Measurements from ENCODE around the gene CUEDC1.
A peak's percentile ranks its signal among the peaks of the same experiment; 100 is the strongest.

The CUEDC1 gene

GRCh38 chr17:57892820-57893595 is 62.2 kb downstream of the CUEDC1 start:
- peak; percentile 77 for DNase-seq

GRCh38 chr17:57892146-57892819 is 62.9 kb downstream of the CUEDC1 start:
- no peak for DNase-seq

DNA sequence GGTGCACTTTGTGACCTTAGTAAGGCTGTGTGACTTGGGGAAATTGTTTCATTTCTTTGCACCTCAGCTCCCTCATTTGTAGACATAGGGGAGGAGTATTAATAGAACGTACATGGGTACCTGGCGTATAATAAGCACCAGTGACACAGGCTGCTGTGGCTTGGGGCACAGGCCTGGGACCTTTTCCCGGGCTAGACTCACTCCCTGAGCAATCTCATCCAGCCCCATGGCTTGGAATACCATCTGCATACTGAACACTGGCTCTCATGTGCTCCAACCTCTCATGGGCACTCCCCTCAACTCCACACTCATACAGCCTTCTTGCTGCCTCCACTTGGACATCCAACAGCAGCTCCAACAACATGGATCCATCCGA is 64.4 kb downstream of the CUEDC1 start:
- DNase-seq, result no peak

GRCh38 chr17:57889892-57890856 is 65.0 kb downstream of the CUEDC1 start:
- no peak for DNase-seq

DNA sequence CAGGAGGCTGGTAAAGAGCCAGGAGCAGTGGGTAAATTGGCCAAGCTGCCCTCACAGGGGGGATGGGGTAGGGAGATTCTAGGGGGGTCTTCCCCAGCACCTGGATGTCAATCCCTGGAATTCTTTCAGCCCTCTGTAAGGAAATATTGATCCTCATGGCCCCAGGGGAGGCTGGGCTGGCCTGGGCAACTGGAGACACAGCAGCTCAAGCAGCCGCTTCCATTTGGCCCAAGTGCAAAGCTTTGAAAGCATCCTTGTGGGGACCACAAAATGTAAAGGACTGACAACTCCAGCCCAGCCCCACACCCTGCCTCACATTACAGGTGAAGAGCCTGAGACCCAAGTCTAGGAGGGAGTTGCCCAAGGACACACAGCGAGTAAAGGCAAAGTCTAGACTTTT is 66.0 kb downstream of the CUEDC1 start:
- no peak for DNase-seq

DNA sequence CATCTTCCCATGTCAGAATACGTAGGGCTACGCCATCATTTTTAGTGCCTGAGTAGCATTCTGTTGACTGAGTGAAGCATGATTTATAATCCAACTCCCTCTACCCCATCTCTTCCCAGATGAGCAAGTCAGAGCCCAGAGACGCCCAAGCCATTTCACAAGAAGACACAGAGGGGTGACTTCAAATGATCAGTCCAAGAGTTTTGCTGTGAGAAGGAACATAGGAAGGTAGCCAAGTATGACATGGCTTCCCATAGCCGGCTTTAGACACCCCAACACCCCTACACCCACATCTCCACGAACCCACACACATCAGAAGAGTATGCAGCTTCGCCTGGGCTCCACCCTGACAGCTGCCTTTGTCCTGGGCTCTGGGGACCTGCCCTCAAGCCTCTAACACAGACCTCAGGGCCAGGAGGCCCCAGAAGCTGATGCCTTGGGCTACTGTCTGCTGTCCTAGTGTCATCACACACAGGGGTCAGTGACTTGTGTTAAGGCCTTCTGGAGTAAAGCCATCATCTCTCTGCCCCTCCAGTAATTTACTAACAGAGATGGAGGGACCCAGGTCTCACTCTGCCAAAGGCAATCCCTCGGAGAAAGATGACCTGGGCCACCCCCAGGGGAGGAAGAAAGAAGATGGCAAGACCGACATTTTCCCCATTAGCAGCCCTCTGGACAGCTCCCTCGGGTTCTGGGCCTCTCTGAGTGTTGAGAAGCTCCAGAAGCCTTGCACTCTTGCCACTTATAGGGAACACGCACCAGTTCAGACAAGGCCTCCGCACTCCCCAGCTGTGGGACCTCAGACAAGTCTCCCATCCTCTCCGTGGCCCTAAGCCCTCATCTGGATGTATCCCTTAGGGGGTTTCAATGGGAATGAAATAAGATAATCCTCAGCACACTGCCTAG is 66.6 kb downstream of the CUEDC1 start:
- DNase-seq, result no peak

- no peak for DNase-seq
Observed at GRCh38 chr17:57887161-57887560, 68.1 kb downstream of the CUEDC1 start.

- no peak for DNase-seq
Observed at GRCh38 chr17:57886020-57886419, 69.2 kb downstream of the CUEDC1 start.

DNA sequence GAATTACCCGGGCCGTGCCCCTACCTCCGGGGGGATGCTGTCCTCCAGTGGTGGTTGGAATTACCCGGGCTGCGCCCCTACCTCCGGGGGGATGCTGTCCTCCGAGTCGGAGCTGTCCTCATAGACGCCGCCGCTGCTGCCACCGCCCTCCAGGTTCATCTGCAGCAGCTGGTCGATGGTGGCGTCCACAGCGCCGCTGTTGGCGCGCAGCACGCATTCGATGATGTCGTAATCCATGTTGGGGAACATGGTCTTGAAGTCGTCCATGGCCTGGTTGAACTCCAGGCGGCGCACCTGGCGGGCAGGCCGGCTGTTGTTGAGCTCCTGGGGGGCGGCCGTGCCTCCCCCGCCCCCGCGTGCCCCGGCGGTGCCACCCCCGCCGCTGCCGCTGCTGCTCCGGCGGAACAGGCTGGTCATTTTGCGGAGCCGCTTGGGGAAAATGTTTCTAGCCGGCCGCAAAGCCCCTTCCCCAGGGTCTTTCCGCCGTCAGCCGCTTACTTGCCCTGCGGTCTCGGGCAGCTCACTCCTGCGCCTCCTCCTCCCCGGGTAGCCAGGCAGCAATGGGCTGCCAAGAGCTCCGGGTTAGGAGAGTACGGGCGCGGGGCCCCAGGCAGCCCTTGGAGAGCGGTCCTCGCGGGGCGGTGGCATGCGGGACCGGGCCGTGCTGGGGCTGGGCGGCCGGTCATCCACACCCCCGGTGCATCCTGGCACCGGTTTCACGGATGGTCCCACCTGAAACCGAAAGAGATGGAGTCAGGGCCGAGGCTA is 69.9 kb downstream of the CUEDC1 start:
- DNase-seq, result no peak

DNA sequence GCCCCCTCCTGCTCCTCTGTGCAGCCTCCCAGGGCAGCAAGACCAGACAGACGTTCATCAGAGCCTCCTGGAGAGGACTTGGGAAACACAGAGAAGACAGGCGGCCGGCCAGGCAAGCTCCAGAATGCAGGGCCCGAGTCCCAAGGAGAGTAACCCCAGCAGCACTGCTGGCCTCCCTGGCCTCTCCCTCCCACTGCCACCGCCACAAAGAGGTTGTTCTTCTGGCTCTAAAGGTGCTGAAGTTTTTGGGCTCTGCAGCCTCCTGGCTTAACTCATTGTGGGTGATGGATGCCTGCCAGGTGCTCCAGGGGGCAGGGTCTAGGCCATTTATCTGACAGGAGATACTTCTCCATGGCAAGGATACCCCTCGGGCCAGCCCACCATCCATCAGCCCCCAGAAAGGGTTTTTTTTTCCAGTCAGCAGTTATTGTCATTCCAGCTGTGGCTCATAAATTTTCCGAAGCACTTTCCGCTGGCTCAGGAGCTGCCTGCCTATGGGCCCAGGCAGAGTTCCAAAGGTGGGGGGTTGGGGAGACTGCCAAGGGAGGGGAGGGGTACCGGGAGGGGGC is 73.3 kb downstream of the CUEDC1 start:
- no peak for DNase-seq

DNA sequence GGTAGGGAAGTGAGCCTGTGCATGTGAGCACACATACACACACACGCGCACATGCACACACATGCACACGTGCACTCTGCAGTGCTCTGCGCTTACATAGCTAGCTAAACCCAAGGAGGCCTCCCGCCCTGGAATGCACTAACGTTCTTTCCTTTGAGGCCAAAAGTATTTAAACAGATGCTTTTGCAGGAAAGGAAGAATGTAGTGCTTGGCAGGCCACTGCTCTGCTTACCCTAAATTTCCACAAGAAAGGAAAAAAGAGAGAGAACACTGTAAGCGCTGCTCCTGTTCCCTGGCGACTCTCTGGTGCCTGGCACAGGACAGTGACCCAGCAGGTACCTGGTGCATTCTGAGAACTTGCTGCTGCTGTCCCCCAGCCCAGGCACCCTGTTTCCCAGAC is 74.1 kb downstream of the CUEDC1 start:
- DNase-seq, result no peak

DNA sequence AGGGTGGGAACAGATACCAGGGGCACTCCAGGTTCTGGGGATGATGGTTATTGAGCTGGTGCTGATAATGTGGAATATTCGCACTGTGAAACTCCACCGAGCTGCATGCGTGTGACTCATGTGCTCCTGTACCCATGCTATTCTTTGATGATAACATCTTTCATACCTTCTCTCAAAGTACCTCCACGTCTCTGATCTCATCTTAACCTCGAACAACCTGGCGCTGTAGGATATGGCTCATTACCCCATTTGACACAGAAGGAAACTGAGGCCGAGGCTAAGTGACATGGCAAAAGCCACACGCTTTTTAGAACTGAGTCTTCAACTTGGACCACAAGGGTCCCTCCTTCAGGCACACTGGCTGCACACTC is 75.1 kb downstream of the CUEDC1 start:
- DNase-seq, result no peak

GRCh38 chr17:57879437-57880085 is 75.7 kb downstream of the CUEDC1 start:
- no peak for DNase-seq

DNA sequence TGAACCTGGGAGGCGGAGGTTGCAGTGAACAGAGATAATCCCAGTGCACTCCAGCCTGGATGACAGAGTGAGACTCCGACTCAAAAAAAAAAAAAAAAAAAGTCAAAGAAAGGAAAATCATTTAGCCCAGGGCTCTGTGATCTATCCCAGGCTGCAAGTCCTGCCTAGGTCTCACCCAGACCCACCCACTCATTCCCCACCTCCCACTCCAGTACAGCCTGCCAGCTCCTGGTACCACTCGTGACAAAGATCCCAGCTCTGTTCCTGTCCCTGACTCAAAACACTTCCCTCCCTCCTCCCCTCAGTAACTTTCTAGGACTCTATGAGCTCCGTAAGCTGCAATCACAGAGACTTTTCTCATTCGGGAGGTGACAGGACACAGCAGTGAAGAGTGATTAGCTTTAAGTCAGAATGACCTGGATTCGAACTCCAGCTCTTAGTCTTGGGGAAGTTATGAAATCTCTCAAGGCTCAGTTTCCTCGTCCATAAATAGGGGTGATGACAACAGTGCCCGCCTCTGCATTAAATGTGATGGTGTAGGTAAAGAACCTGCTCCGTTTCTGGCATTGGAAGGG is 77.3 kb downstream of the CUEDC1 start:
- DNase-seq, result no peak

- DNase-seq, result no peak
Observed at GRCh38 chr17:57876866-57877237, 78.4 kb downstream of the CUEDC1 start.

DNA sequence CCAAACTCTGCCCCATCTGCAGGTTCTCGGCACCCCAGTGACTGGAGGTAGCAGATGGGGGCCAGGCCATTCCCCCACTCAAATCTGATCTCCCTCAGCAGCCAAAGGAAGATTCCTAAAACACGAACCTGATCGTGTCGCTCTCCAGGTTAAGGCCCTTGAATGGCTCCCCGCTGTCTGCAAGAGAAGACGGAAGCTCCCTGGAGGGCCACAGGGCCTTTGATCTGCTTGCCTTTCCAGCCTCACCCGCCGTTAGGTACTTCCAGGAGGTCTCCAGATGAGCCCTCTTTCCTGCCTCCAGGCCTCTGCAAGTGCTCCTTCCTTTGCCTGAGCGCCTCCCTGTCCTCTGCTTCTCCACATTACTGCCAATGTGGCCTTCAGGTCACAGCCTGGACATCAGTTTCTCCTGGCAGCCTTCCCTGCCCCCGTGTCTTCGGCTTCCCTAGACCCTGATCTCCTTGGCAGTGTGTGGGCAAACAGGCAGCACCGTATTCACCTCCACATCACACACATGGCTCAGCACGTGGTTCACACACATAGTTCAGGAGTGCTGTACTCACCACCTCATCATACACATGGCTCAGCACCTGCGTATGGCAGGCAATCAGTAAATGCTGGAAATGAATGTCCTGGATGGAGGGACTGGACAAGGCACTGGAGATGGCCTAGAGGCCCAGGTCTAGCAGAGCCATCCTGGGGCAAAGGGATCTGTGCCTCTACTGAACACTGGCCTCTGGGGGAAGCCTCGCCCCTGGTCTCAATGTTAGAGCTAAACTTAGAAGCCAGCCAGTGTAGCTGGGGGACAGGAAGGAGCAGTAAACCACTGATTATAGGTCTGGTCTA is 79.0 kb downstream of the CUEDC1 start:
- DNase-seq, result no peak

DNA sequence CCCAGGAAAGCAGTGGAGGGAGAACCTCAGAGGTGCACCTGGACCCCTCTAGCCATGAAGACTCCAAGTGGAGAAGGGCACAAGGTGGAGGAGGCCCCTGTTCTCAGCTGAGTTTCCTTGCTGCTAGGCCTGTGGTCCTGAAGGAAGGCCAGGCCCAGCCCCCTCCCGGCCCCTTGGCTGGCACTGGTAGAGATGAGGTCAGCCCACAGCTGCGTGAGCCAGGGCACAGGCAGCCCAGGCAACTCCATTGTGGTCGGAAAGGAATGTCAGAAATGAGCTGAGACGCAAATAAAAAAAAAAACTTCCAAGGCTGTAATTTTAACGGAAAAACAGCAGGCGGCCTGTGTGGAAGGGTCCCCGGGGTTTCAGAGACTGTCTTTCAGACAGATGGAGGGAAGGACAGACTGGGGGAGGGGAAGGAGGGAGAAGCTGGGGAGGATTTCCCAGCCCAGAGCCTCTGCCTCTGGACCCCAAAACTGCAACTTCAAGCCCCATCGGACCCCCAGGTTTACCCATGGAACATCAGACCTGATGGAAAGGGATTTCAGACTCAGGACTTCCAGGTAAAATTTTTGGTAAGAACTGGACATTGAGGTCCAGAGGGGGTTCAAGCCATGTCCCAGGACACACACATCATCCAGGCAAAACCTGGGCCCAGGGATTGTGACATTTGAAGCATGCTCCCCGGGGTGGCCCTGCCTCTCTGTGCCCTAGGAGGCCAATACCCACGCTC is 79.8 kb downstream of the CUEDC1 start:
- DNase-seq, result peak; percentile 68

GRCh38 chr17:57874434-57875289 is 80.5 kb downstream of the CUEDC1 start:
- no peak for DNase-seq

Data from DMS79 (cell line).